Measurements from ENCODE around the gene ZNF396. TPM values are rescaled to one million over a fixed set of nuclear protein-coding genes. Genes with fewer than 3 reads are reported as not detected.

Gene ZNF396
- total RNA-seq, 1 donor from 2014 or later, result 0.92 TPM

DNA sequence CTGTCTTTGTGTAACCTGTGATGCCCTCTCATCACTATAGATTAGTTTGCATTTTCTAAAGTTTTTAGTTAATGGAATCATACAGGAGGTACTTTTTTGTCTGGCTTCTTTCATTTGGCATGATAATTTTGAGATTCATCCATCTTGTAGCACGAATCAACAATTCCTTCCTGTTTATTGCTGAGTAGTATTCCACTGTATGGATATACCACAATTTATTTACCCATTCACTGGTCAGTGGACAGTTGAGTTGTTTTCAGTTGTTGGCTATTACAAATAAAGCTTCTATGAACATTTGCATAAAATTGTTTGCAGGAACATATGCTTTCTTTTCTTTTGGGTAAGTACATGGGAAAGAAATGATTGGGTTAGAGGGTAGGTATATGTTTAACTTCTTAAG lies 40.1 kb upstream of the ZNF396 start:
- Mint-ChIP-seq H3K36me3 (ENCODE audit: low read depth, unreplicated experiment) (peaks cover 5% of the 10 kb centered on the region), H3K4me3 (ENCODE audit: unreplicated experiment) (no peak overlapping the region), H3K27me3 (ENCODE audit: unreplicated experiment) (peaks cover 1% of the 10 kb centered on the region), H3K4me1 (ENCODE audit: unreplicated experiment) (peaks cover 7% of the 10 kb centered on the region), H3K27ac (ENCODE audit: unreplicated experiment) (no peak overlapping the region), H3K9me3 (ENCODE audit: unreplicated experiment) (no peaks in the 10 kb centered on the region)
- no peak for DNase-seq (ENCODE audit: low spot score)
- TF ChIP-seq, protein P1, sequence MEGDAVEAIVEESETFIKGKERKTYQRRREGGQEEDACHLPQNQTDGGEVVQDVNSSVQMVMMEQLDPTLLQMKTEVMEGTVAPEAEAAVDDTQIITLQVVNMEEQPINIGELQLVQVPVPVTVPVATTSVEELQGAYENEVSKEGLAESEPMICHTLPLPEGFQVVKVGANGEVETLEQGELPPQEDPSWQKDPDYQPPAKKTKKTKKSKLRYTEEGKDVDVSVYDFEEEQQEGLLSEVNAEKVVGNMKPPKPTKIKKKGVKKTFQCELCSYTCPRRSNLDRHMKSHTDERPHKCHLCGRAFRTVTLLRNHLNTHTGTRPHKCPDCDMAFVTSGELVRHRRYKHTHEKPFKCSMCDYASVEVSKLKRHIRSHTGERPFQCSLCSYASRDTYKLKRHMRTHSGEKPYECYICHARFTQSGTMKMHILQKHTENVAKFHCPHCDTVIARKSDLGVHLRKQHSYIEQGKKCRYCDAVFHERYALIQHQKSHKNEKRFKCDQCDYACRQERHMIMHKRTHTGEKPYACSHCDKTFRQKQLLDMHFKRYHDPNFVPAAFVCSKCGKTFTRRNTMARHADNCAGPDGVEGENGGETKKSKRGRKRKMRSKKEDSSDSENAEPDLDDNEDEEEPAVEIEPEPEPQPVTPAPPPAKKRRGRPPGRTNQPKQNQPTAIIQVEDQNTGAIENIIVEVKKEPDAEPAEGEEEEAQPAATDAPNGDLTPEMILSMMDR (IDR thresholded peaks at IDR 0.05; ENCODE audit: unreplicated experiment), result no peak

DNA sequence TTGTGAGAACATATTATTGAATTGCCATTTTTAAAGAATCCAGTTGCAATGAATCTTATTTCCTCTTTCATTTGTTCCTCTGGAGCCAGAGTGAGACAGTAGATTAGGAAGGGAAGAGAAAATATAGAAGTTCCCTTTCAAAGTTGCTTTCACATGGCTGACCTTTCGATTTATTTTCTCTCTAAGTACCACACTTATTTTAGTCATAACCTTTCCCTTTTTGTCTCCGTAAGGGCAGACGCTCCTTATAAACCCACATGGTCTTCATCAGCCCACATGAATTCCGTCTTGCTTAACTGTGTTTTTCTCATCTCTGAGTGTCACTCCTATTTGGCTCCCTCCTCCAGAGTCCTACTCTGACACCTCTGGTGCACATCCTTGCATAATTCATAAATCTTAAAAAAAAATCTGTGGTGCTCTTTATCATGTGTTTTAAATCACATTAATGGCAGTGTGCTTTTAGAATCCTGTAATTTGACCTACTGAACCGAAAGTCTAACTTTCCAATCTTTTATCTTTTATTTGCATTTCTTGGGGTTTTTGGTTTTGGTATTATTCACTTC lies 38.5 kb upstream of the ZNF396 start:
- Mint-ChIP-seq H3K27ac (ENCODE audit: unreplicated experiment) (no peak overlapping the region), H3K4me1 (ENCODE audit: unreplicated experiment) (peaks cover 11% of the 10 kb centered on the region), H3K9me3 (ENCODE audit: unreplicated experiment) (no peaks in the 10 kb centered on the region), H3K27me3 (ENCODE audit: unreplicated experiment) (peaks cover 7% of the 10 kb centered on the region), H3K36me3 (ENCODE audit: low read depth, unreplicated experiment) (peaks cover 8% of the 10 kb centered on the region), H3K4me3 (ENCODE audit: unreplicated experiment) (no peak overlapping the region)
- no peak for DNase-seq (ENCODE audit: low spot score)
- TF ChIP-seq, protein P1 (IDR thresholded peaks at IDR 0.05; ENCODE audit: unreplicated experiment), result no peak

DNA sequence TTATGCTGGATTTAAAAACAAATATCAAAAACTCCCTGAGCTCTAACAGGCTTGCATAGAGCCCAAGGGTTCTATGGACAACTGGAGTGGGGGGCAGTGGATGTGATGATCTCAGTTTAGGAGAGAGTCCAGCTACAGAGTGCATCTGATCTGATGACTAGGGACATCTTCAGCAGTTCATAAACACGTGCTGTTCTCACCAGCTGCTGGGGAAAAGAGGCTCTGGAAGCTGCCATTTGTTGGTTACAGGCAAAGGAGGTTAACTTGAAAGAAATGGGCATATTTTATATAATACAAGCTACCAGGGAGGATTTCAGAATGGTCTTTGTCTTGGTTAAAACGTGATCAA lies 36.0 kb upstream of the ZNF396 start:
- Mint-ChIP-seq H3K27ac (ENCODE audit: unreplicated experiment) (no peak overlapping the region), H3K9me3 (ENCODE audit: unreplicated experiment) (no peaks in the 10 kb centered on the region), H3K4me1 (ENCODE audit: unreplicated experiment) (peaks cover 11% of the 10 kb centered on the region), H3K36me3 (ENCODE audit: low read depth, unreplicated experiment) (peaks cover 8% of the 10 kb centered on the region), H3K27me3 (ENCODE audit: unreplicated experiment) (peaks cover 7% of the 10 kb centered on the region), H3K4me3 (ENCODE audit: unreplicated experiment) (no peak overlapping the region)
- TF ChIP-seq, protein P1 (IDR thresholded peaks at IDR 0.05; ENCODE audit: unreplicated experiment), result no peak
- DNase-seq (ENCODE audit: low spot score), result no peak

DNA sequence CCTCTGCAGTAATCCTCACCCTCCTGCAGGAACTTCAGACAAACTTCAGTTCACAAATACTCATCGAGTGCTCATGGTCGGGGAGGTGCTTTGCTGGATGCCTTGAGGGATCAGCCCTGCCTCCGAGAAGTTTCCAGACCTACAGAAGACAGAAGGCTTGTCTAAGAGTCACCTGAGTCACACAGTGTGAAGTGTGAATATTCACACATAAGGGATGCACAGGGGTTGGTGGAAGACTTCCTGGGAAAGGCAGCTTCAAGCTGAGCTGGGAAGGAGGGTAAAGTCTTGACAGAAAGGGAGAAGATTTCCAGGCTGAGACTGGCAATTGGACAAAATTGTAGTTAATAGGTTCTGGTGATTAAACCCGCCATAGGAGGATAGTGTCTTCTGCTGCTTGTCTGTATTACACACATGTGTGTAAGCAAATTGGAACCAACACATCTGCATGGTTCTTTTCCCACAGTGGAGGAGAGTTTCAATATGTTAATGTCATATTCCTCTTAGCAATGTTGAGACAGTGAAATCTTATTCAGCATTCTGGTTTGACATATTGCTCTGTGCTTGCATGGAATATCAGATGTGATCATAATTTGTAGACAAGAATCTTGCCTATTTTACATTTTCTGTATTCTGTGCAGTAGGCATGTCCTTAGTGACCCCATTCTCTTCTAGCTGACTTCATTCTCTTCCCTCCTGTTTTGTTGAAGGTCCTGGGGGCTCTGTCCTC lies 34.7 kb upstream of the ZNF396 start:
- no peaks in the 10 kb centered on the region for H3K9me3 Mint-ChIP-seq (ENCODE audit: unreplicated experiment)
- H3K36me3 Mint-ChIP-seq (ENCODE audit: low read depth, unreplicated experiment), result peaks cover 3% of the 10 kb centered on the region
- TF ChIP-seq, protein P1 (IDR thresholded peaks at IDR 0.05; ENCODE audit: unreplicated experiment), result no peak
- DNase-seq (ENCODE audit: low spot score), result no peak
- H3K4me3 Mint-ChIP-seq (ENCODE audit: unreplicated experiment), result no peak overlapping the region
- H3K27ac Mint-ChIP-seq (ENCODE audit: unreplicated experiment), result no peak overlapping the region
- H3K4me1 Mint-ChIP-seq (ENCODE audit: unreplicated experiment), result peaks cover 11% of the 10 kb centered on the region
- H3K27me3 Mint-ChIP-seq (ENCODE audit: unreplicated experiment), result peaks cover 6% of the 10 kb centered on the region

DNA sequence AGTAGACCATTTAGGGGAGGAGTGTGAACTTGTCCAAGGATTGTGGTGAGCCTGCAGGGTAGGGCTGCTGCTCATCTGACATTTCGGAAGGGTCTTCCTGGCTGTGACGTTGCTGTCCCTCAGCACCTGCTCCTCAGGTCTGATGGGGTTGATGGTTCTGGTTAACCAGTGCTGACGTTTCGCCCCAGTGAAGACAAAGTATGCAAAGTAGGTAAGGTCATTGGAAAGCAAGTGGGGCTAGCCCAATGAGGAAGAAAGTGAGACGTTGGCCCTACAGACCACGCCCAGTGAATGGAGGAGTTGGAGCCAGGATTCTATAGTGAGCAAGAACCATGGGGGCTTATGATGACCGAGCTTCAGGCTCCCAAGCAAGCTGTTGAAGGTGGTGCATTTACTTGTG lies 33.4 kb upstream of the ZNF396 start:
- H3K27me3 Mint-ChIP-seq (ENCODE audit: unreplicated experiment), result peaks cover 6% of the 10 kb centered on the region
- no peak overlapping the region for H3K4me3 Mint-ChIP-seq (ENCODE audit: unreplicated experiment)
- no peak for DNase-seq (ENCODE audit: low spot score)
- no peak overlapping the region for H3K27ac Mint-ChIP-seq (ENCODE audit: unreplicated experiment)
- H3K4me1 Mint-ChIP-seq (ENCODE audit: unreplicated experiment), result peaks cover 11% of the 10 kb centered on the region
- TF ChIP-seq, protein P1 (IDR thresholded peaks at IDR 0.05; ENCODE audit: unreplicated experiment), result no peak
- no peaks in the 10 kb centered on the region for H3K9me3 Mint-ChIP-seq (ENCODE audit: unreplicated experiment)
- peaks cover 3% of the 10 kb centered on the region for H3K36me3 Mint-ChIP-seq (ENCODE audit: low read depth, unreplicated experiment)

Measured in endothelial cell (in vitro differentiated cells).